ENCODE data around the gene ARPC5.

GRCh38 chr1:183572721-183573120, 62.9 kb downstream of the ARPC5 start:
- TF ChIP-seq, protein P1, sequence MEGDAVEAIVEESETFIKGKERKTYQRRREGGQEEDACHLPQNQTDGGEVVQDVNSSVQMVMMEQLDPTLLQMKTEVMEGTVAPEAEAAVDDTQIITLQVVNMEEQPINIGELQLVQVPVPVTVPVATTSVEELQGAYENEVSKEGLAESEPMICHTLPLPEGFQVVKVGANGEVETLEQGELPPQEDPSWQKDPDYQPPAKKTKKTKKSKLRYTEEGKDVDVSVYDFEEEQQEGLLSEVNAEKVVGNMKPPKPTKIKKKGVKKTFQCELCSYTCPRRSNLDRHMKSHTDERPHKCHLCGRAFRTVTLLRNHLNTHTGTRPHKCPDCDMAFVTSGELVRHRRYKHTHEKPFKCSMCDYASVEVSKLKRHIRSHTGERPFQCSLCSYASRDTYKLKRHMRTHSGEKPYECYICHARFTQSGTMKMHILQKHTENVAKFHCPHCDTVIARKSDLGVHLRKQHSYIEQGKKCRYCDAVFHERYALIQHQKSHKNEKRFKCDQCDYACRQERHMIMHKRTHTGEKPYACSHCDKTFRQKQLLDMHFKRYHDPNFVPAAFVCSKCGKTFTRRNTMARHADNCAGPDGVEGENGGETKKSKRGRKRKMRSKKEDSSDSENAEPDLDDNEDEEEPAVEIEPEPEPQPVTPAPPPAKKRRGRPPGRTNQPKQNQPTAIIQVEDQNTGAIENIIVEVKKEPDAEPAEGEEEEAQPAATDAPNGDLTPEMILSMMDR (IDR thresholded peaks at IDR 0.05) = no peak
- no peak for TF ChIP-seq EZH2 (IDR thresholded peaks at IDR 0.05; ENCODE audit: borderline replicate concordance, insufficient read depth, low read depth, low read length, poor library complexity, severe bottlenecking)
